DMS153 (cell line): ENCODE data around the gene UNK.
"Not testable (repeated sequence)": the region's sequence is repeated elsewhere in the genome, so short reads cannot be mapped to it uniquely, and the experiment has no call there.

Source experiments
- DNase-seq: peaks from one replicate; lab custom pipeline; 2025; lab: John Stamatoyannopoulos, UW

Gene UNK

DNA sequence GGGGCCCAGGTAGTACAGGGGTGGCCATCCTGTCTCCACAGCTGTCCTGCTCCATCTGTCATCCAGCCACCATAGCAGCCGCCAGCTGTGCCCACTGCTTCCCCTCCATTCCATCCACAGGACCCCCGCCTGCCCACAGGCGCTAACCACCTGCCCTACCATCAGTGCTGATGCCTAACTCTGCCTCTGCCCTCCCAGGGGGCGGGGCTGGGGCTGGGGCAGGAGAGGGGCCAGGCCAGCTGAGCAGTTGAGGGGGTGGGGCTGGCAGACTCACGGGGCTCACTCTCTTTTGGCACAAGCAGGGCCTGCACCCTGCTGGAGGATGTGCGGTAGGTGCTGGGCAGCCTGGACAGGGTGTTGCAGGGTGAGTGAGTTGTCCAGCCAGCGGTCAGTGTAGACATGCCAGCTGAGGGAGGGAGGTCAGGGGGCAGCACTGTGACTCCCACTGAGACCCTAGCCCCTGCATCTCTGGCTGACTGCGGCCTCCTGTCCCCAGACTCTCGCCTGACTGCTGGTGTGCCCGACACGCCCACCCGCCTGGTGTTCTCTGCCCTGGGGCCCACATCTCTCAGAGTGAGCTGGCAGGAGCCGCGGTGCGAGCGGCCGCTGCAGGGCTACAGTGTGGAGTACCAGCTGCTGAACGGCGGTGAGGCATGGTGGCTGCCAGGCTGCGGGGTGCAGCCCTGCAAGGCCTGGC lies 29.3 kb upstream of the UNK start:
- no peak for DNase-seq

GRCh38 chr17:75755990-75756389 lies 28.6 kb upstream of the UNK start:
- no peak for DNase-seq

GRCh38 chr17:75756451-75757085 lies 28.0 kb upstream of the UNK start:
- no peak for DNase-seq

DNA sequence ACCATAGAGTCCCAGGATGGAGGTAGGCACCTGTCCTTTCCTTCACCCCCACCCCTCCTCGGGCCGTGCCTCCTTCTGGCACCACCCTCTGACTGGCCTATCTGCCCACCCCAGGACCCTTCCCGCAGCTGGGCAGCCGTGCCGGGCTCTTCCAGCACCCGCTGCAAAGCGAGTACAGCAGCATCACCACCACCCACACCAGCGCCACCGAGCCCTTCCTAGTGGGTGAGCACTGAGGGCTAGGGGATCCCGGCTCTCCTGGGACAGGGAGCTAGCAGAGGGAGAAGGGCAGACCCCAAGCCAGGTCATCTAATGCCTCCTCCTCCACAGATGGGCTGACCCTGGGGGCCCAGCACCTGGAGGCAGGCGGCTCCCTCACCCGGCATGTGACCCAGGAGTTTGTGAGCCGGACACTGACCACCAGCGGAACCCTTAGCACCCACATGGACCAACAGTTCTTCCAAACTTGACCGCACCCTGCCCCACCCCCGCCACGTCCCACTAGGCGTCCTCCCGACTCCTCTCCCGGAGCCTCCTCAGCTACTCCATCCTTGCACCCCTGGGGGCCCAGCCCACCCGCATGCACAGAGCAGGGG lies 27.4 kb upstream of the UNK start:
- no peak for DNase-seq

DNA sequence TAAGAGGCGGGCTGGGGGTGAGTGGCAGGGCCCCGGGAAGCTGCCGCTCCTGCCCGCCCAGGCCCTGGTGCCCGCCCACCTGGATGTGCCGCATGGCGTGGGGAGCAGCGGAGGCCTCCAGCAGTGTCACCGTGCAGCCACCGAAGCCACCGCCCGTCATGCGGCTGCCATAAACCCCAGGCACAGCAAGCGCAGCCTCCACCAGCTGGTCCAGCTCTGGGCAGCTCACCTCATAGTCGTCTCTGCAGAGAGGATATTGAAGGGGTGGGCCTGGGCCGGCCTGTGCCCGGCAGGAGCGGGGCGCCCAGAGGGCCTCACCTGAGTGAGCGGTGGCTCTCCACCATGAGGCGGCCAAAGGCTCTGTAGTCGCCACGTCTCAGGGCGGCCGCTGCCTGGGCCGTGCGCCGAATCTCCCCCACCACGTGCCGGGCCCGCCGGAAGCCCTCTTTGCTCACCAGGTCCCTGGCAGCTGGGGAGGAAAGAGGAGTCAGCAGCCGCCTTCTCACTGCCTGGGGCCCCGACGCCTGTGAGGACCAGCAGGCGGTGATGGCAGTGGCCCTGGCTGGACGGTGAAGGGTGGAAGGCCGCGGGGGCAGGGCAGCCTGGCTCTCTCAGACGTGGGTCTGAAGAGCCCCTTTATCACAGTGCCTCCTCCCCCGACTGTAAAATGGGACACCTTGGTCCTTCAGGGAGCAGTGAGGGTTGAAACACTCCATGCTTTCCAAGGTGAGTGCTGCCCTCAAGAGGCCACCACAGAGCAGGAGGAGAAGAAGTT lies 26.3 kb upstream of the UNK start:
- no peak for DNase-seq

GRCh38 chr17:75759457-75759856 lies 25.1 kb upstream of the UNK start:
- DNase-seq: no peak

DNA sequence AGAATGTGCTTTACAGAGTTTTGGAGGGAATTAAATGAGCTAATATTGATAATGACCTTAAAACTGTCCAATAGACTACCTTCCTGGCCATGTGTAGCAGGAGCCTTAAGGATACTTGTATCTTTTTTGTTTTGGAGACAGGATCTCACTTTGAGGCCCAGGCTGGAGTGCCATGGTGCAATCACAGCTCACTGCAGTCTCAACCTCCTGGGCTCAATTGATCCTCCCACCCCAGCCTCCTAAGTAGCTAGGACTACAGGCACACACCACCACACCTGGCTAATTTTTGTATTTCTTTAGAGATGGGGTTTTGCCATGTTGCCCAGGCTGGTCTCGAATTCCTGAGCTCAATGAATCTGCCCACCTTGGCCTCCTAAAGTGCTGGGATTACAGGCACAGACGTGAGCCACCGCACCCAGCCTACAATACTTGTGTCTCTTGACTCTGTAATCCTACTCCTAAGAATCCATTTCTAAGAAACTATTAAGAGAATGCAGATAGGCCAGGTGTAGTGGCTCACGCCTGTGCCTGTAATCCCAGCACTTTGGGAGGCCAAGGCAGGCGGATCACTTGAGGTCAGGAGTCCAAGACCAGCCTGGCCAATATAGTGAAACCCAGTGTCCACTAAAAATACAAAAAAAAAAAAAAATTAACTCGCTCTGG lies 24.5 kb upstream of the UNK start:
- DNase-seq: not testable (repeated sequence)

- no peak for DNase-seq
These were observed 21.9 kb upstream of the UNK start for GRCh38 chr17:75762513-75763268.

GRCh38 chr17:75763269-75763607 lies 21.4 kb upstream of the UNK start:
- no peak for DNase-seq

GRCh38 chr17:75763613-75764416 lies 20.8 kb upstream of the UNK start:
- no peak for DNase-seq

- no peak for DNase-seq
These were observed 20.2 kb upstream of the UNK start for GRCh38 chr17:75764417-75764710.

DNA sequence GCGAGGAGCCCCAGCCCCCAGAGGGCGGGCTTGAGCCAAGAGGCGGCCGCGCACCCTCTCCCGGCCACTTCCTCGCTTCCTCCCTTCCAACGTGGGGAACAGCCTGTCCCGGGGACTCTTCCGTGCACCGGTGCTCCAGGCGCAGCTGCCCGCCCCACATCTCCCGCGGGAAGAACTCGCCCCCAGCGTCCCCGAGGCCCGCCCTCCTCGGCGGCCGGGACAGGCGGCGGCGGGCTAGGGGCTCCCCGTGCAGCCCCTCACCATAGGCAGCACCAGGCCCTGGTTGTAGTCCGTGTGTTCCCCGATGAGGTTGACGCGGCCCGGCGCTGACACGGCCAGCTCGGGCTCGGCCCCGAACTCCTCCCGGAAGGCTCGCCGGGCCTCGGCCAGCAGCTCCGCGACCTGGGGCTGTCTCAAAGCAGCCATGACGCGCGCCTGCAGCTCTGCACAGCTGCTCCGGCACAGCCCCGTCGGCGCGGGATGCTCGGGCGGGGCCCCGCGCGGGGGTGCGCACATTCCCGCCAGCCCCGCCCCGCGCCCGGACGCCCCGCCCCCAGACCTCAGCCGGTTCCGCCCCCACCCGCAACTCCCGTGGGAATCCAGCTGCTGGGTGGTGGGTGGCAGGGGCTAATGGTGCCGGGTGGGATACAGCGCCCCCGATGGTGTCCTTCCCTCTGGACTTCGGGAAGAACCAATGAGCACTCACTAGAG lies 19.7 kb upstream of the UNK start, which contains the start of gene GALK1:
Gene GALK1, minus strand, starts transcription at position 482 of the 711 bp plus-strand sequence. Its CDS starts 56 bp downstream, at position 426.
- peak; percentile 39 for DNase-seq

DNA sequence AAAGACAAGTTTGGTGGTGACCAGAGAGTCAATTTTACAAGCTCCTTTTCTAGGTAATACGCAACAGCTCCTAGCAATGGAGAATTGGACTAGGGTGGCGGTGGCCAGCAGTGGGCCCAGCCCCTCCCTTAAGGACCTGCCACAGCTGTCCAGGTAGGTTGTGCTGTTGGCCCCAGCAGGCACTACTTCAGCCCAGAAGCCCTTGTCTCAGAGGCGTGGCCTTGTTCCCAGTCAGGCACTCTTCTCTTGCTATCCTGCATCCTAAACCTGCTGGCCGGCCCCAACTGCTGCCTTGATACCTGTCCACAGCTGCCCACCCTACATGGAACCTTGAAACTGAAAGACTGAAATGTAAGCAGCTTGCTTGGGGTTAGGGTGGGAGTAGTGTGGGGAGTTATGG lies 18.6 kb upstream of the UNK start:
- DNase-seq: no peak

DNA sequence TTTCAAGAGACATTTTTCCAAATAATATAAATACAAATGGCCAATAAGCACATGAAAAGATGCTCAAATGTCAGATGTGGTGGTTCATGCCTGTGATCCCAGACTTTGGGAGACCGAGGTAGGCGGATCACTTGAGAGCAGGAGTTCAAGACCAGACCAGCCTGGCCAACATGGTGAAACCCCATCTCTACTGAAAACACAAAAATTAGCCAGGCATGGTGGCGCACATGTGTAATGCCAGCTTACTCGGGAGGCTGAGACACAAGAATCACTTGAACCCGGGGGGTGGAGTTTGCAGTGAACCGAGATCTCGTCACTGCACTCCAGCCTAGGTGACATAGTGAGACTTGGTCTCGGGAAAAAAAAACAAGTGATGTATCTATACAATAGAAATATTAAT lies 16.7 kb upstream of the UNK start:
- no peak for DNase-seq

DNA sequence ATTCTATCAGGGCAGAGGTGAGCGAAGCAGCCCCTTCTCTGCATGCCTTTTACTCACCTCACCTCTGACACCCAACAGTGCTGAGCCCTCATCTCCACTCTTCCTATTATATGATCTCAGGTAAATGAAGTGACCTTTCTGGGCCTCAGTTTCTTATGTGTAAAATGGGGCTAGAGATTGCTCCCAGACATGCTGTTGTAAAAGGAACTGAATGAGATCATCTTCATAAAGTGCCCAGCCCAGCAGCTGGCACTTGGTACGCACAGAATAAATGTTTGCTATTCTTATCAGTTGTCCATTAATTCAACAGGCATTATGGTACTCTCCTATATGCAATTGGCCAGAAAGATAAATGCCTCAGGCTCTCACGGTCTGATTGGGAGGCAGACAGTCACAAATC lies 15.1 kb upstream of the UNK start:
- DNase-seq: peak; percentile 89

DNA sequence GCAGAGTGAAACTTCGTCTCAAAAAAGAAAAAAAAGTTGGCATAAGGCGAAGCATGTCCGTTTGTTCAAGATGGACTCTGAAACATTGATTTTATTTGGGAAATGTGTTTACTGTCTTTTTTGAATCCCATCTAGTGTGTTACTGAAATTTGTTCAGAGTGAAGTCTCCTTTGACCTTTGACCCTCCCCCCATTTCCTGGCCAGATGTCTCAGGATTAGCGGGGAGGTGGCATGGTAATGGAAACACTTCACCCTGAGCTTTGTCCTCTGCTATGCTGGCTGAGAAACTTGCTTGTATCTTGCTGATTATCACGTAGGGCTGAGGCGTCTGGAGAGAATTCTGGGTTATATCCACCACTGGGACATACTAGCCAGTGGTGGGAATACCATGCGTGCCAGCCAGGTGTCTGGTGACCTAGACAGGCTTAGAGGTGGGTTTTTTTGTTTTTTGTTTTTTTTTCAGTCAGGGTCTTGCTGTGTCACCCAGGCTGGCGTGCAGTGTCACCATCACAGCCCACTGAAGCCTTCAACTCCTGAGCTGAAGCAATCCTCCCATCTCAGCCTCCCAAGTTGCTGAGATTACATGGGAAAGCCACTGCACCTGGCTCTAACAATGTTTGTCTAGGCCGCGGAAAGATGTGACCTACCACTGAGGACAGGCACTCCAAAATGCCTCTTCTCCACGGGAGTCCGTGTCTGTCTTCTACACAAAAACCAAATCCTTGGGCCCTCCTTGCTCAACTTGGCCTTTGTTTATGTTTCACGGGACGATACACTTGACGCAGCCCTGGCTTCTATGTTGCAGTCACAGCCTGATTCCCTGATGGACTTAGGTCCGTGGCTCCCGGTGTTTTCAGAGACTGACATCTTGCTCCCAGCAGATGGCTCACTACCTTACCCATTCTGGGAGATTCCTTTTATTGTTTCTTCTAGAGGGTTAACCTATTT lies 13.0 kb upstream of the UNK start:
- peak; percentile 24 for DNase-seq

- no peak for DNase-seq
These were observed 11.3 kb upstream of the UNK start for GRCh38 chr17:75773121-75773807.

- DNase-seq: no peak
These were observed 10.7 kb upstream of the UNK start for GRCh38 chr17:75773808-75774470.
